HG03439 (cell line): ENCODE results near the gene GET3.

Experiments
- ATAC-seq: cut with Tn5 transposase; IDR thresholded peaks from one replicate; pipeline ENCODE4 v1.9.1; 2021; ENCODE audit warnings: mild to moderate bottlenecking, moderate library complexity; ENCODE audit not compliant: unreplicated experiment

The GET3 gene

GRCh38 chr19:12778017-12778904 lies 41.0 kb downstream of the GET3 start:
- ATAC-seq: no peak

- no peak for ATAC-seq
These were observed 41.5 kb downstream of the GET3 start for GRCh38 chr19:12778905-12779161.

GRCh38 chr19:12779162-12779993 lies 42.1 kb downstream of the GET3 start:
- ATAC-seq: no peak

GRCh38 chr19:12782174-12782423 lies 44.8 kb downstream of the GET3 start:
- ATAC-seq: no peak

GRCh38 chr19:12782424-12783290 lies 45.4 kb downstream of the GET3 start:
- ATAC-seq: peak; percentile 37

- ATAC-seq: no peak
These were observed 46.1 kb downstream of the GET3 start for GRCh38 chr19:12783291-12783848.

GRCh38 chr19:12783849-12784393 lies 46.6 kb downstream of the GET3 start:
- ATAC-seq: no peak

GRCh38 chr19:12784394-12784870 lies 47.1 kb downstream of the GET3 start:
- ATAC-seq: no peak

- ATAC-seq: no peak
These were observed 47.7 kb downstream of the GET3 start for GRCh38 chr19:12784871-12785430.

GRCh38 chr19:12785431-12786031 lies 48.2 kb downstream of the GET3 start:
- ATAC-seq: no peak

- no peak for ATAC-seq
These were observed 49.0 kb downstream of the GET3 start for GRCh38 chr19:12786141-12786870.

- no peak for ATAC-seq
These were observed 49.7 kb downstream of the GET3 start for GRCh38 chr19:12786952-12787351.

- no peak for ATAC-seq
These were observed 50.2 kb downstream of the GET3 start for GRCh38 chr19:12787458-12787857.

GRCh38 chr19:12788042-12788681 lies 50.9 kb downstream of the GET3 start:
- no peak for ATAC-seq

GRCh38 chr19:12788682-12789097 lies 51.4 kb downstream of the GET3 start:
- no peak for ATAC-seq

- ATAC-seq: no peak
These were observed 52.0 kb downstream of the GET3 start for GRCh38 chr19:12789098-12789903.

- ATAC-seq: peak; percentile 37
These were observed 52.8 kb downstream of the GET3 start for GRCh38 chr19:12789904-12790619.
